ENCODE data around the gene RTN1.

The RTN1 gene

DNA sequence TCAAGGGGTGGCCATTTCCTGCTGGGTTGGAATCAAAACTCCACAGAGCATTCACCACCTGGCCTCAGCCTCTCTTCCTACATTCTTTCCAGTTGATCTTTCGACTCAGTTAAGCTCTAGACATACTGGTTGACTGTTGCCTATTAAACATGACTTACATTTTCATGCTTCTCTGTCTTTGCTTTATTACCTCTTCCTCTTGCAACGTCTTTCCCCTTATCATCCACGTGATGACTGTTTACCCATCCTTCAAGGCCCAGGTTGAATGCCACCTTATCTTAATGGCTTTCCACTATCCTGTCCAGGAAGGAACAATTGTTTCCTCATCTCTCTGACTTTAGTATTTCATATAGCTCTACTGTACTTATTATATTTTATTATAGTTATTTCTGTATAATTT is 269.5 kb downstream of the RTN1 start:
- DNase-seq: no peak

DNA sequence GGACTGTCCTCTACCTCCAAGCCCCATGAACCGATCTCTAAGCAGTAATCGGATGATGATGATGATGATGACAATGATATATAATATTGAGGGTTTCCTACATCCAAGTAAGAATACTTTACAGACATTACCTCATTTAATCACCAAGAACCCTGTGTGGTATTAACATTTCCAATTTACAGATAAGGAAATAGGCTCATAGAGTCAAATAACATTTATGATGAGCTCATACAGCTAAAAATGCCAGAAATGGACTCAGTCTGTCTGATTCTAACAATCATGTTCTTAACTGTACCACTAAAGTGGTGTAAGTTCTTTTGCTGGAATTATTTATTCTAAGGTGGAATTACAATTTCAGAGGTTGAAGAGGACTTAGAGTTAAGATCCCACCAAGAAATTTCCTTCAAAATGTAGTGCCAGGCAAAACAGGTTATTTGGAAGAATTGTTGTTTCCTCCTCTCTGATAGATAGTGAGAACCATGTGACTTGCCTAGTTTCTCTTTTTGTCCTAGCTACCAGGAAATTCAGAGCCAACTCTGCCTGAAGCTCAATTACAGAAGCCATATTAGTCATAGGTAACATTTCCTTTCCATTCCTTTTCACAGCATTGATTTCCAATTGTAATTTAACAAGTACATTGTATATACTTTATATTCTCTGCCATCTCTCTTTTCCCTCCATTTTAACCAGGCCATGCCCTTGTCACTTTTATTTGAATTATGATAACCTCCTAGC is 270.2 kb downstream of the RTN1 start:
- DNase-seq: no peak

DNA sequence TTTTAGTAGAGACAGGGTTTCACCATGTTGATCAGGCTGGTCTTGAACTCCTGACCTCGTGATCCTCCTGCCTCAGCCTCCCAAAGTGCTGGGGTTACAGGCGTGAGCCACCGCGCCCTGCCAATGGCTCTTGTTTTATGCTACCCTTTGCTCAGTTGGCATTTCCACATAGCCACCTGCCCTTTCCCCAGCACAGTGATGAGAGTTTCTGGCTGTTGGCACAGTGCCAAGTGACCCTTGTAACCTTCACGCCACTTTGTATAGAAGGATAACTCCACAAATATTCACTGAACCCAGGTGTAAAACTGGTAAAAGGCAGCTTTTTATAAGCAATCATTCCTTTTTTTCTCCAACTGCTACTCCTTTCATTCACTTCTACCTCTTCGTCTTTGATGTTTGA is 275.5 kb downstream of the RTN1 start:
- no peak for DNase-seq

DNA sequence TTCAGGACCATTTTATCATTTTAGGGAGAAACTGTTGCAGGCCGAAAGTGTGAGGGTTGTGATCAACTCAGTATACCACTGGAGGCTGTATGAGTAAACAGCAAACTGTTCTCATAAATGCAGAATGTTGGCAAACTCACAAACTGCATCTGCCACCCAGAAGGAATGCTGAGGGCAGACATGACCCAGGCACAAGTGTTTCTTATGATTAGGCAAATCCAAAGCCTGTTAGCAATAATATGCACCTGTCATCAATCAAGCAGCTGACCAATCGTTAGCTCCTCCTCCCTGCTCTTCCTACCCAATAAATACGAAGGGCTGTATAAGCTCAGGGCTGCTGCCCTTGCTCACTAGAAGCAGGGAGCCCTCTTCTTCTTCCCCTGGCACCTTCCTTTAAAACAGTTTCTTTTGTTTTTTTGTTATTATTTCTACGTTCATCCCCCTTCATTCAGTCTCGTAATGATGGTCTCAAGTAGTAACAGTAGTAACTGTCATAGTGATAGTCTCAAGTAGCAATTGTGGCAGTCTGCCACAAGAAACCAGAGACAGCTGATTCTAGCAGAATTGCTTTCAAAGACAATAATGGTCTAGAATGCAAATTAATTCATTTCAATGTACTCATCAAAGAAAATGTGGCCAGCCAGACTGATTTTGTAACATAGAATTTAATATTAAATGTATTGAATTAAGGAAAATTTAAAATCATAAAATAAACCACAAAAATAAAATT is 278.8 kb downstream of the RTN1 start:
- no peak for DNase-seq

DNA sequence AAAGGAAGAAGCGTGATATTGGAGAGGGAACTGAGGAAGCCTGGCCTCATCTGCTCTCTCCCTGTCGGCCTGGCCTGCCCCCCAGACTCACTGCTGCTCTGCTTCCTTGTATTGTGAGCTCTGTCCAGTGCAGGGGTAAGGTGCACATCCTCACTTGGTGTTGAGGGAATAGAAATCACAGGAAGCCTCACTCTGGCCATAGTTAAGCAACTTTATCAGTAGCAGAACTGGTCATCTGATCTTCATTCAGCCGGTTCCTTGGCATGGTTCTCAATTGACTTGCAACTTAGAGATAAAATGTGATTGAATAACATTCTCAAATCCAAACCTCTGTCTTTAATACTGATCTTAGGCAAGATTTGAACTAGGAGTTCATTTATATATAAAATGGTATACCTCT is 282.5 kb downstream of the RTN1 start:
- no peak for DNase-seq

DNA sequence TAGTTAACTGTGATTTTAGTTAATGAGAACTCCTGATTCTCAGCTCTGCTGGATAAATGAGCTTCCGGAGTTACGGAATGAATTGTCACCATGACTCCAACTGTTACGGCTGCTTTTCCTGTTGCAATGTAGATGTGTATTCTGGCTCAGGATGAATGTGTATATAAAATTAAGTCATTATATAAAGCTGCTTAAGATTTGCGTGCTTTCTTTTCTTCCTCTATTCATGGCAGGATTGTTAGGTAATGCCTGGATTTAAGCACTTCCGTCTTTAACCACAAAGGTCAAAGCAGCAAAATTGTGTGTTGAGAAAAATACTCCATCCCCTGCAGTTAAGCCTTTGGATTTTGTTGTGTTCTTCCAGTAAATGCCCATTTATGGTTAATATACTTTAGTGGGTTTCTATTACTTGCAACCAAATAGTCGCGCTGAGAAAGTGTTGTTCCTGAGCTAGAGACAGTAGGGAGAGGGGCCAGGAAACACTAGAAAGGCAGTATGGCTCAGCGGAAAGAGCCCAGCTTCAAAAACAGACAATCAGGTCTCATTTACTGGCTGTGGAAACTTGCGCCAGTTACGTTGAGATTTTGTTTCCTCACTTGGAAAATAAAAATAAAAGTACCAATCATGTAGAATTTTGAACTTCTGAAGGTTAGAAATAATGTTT is 284.6 kb downstream of the RTN1 start:
- no peak for DNase-seq

DNA sequence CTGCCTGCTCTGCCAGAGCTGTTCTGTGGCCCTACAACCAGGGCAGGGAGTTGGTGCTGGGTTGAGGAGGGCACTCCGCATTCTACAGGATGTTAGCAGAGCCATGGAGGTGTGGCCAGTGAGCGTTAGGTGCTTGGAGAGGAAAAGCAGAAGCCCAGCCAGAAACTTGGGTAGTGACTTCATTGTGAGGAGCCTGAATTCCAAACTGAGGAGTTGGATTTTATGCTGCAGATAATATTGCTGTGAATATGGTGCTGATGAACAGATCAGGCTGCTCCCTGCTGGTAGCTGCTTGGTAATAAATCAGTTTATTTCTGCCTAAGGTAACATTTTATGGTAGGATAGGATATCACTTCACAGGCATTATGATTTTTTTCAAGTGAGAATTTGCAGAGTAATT is 286.8 kb downstream of the RTN1 start:
- no peak for DNase-seq

DNA sequence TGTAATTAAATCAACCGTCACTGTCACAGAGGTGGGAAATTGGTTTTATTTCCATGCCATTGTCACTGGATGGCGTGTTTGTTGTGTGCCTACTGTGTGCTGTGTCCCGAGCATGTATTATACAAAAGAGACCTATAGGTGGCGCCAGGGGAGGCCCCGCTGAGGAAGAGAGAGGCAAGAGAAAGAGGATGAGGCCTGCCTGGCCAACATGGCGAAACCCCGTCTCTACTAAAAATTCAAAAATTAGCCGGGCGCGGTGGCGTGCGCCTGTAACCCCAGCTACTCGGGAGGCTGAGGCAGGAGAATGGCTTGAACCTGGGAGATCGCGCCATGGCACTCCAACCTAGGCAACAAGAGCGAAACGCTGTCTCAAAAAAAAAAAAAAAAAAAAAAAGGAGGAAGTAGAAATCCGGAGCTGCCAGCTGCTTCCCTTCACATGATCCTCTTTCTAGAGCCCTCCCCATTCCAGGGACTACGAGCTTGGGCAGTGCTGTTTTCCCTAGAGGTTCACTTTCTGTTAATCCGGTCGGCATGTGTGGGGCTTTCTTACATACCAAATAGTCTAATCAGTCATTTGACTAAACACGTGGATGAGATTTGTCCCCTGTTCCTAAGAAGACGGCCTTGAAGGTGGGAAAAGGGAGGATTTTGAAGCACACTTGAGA is 287.6 kb downstream of the RTN1 start:
- DNase-seq: no peak

DNA sequence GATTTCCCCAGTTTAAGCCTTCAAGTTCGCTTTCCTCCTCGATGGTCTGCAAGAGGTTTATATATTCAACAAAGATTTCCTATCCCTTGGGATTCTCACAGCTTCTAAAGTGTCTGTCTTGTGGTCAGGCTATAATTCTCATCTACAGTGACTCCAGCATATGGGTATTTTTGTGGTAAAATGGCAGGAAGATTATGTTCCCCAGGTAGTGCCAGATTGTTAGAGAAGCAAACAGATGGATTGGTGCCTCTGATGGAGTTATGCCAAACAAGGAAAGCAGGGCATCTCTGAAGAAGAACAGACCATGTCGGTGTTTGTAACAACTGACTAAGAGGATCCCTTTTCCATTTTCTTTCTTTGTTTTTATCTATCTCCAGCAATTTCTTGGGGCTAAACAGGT is 288.4 kb downstream of the RTN1 start:
- DNase-seq: no peak

DNA sequence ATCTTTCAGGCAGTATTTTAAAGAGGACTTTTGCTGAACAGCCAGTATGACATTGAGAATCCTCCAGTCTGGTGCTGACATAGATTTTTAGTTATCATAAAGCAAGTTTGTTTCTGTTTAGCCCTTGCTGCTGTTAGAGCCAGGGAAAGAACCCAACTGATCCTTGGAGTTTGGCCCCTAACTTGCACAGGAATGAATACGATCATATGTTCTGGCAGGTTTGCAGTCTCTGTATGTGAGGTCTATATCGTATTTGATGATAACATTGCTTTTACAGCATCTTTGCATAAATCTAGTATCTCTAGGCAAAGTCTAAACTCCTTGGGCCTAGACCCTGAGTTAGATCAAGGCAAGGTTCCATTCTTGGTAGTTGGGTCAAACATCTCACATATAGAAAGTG is 289.7 kb downstream of the RTN1 start:
- DNase-seq: no peak

DNA sequence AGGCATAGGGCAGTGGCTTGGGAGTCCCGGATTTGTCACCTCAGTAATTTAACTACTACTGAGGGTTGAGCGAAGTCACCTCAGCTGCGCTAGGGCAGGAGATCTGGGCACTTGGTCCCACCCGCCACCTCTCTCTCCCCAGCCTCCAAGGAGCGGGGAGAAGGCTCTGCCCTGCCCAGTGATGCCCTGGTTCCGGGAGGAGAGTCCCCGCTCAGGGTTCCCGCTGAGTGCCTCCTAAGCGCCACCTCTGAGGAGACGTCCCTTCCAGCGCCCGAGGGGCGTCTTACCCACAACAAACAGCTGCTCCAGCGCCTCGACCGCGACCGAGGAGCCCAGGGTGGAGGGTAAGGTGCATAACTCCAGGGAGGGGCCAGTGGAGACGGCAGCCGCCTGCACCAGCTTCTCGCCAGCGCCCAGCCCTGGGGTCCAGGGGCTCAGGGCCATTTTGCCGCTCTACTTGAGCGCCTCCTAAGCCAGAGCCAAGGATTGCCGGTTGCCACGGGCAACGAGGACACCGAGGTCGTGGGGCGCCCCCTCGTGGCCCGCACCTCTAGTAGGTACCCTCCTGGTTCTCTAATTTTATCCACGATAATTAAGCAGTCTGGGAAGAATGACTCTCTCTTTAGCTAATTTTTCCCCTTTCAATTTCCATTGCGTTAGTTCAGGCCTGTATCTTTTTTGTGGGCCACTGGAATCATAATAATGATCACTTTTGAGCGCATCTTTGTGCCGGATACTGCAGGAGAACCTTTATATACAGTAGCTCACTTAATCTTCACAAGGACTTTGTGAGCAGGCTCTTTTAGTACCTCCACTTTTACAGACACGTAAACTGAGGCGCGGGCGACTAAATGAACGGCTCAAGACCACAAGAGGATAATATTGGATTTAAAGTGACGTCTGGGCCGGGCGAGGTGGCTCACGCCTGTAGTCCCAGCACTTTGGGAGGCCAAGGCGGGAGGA is 294.0 kb downstream of the RTN1 start, which contains the start of gene CCDC175:
TSS of gene CCDC175 (minus strand) at position 481 of the 963 bp plus-strand sequence. CDS start at position 444, 37 bp downstream.
- DNase-seq: peak; percentile 74 to 84

DNA sequence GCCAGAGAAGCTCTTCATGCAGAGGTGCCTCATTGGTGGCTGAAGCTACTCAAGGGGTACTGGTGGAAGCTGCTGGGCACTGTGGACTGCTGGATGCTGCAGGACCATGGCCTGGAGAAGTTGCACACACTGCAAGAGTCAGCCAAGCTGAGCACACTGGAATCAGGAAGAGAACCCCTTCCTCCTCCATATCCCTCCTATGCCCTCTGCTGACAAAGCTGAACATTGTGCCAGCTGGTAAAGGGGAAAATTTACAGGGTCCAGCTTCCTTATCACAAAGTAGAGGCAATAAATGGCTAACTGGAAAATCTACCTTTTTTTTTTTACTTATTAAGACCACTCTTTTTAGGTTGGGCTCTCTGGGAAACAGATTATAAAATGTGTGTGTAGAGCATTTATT is 300.5 kb downstream of the RTN1 start:
- no peak for DNase-seq

DNA sequence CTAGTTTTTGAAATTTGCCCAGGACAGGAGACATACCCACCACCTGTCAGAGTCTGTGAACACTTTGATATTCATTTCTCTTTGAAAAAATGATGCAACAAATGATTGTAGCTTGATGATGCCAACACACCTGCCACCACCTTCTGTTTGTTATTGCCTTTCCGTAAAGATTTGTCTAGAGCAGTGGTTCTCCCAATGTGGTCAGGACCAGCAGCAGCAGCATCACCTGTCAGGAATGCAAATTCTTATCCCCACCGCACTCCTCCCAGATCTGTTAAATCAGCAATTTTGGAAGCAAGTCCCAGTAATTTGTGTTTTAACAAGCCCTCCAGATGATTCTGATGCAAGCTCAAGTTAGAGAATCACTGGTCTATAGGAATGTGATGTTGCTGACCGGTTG is 303.9 kb downstream of the RTN1 start:
- DNase-seq: no peak

DNA sequence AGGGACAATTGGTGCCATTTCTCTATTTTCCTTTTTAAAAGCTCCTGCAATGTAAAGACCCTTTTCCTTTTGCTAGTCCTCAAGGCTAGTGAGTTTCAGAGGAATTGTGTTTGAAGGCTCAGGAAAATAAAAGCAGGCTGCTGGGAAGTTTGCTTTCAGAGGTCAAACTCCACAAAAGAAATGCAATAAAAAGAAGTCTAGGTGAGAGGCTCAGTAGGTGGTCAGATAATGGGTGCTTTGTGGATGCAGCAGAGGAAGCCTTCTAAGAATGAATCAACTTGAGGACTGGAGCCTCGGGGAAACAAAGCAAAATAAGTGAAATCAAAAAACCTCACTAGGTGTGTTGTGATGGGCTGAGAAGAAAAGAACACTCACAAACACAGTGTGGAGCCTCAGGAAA is 304.3 kb downstream of the RTN1 start:
- no peak for DNase-seq

DNA sequence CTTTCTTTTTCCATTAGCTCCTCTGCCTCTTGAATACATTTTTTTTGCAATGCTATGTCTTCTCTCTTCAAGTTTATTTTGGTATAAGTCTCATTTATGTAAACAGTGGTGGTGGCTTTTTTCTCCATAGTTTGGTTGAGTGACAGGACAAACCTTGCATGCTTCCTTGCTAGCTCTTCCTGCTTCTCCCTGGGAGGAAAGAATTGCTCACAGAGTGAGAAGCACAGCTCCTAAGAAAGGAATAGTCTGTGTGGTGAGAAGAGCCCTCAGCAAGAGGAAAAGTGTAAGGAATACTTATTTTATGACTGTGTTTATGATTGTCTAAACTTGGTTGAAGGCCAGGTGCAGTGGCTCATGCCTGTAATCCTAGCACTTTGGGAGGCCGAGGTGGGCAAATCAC is 305.5 kb downstream of the RTN1 start:
- no peak for DNase-seq

DNA sequence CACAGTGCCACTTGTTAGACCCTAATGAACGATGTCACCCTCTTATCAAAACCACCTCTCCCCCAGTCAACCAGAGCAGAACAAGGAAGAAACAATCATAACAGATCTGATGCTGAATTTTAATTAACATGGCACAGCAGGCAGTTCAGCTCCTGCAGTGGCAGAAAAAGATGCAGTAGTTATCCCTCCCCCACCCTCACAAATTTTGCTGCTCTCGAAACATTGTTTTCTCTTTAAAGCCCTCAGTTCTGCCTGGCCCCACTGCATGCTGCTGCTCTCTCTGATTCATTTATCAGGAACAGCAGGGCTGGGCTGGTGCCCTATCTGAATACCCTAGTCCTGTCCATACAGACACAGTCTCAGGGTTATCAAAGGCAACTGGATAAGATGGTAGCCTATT is 306.2 kb downstream of the RTN1 start:
- no peak for DNase-seq

DNA sequence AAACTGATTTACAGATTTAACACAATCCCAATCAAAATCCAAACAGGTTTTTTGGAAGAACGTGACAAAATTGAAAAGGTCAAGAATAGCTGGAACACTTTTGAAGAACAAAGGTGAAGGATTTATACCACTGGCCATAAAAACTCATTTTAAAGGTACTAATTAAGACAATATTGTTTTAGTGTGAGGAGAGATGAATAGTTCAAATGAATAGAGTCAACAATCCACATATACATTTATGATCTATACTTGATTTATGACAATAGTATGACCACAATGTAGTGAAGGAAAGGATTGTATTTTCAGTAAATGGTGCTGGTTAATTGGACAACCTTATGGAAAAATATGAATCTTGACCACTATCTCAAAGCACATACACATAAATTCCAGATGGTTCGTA is 323.3 kb downstream of the RTN1 start:
- no peak for DNase-seq
